Activated CD4-positive, alpha-beta T cell treated with anti-CD3 and anti-CD28 coated beads for 4 hours (primary cell): ENCODE results near the gene COL1A1.

Source experiments
- DNase-seq, 2 donors: peaks; one replicate each; pipeline ENCODE4 v3.0.0-alpha.2; 2020

The COL1A1 gene

GRCh38 chr17:50186661-50187393 is 14.6 kb downstream of the COL1A1 start:
- no peak for DNase-seq

- no peak for DNase-seq
Measured at GRCh38 chr17:50185631-50186471, 15.6 kb downstream of the COL1A1 start.

GRCh38 chr17:50184611-50185398 is 16.6 kb downstream of the COL1A1 start:
- DNase-seq, result no peak

- no peak for DNase-seq
Measured at GRCh38 chr17:50184064-50184463, 17.4 kb downstream of the COL1A1 start.

- DNase-seq, result no peak
Measured at GRCh38 chr17:50183421-50183994, 17.9 kb downstream of the COL1A1 start.

GRCh38 chr17:50182783-50183420 is 18.5 kb downstream of the COL1A1 start:
- DNase-seq, result no peak

- no peak for DNase-seq
Measured at GRCh38 chr17:50181591-50182560, 19.6 kb downstream of the COL1A1 start.

- DNase-seq, result no peak
Measured at GRCh38 chr17:50181144-50181543, 20.3 kb downstream of the COL1A1 start.

- DNase-seq, result no peak
Measured at GRCh38 chr17:50180620-50181019, 20.8 kb downstream of the COL1A1 start.

GRCh38 chr17:50180111-50180510 is 21.3 kb downstream of the COL1A1 start:
- no peak for DNase-seq

- peak; percentile 49 for DNase-seq
Measured at GRCh38 chr17:50177983-50178834, 23.2 kb downstream of the COL1A1 start.

- no peak for DNase-seq
Measured at GRCh38 chr17:50177476-50177875, 24.0 kb downstream of the COL1A1 start.

- no peak for DNase-seq
Measured at GRCh38 chr17:50176559-50177357, 24.7 kb downstream of the COL1A1 start.

GRCh38 chr17:50175035-50175807 is 26.2 kb downstream of the COL1A1 start:
- no peak for DNase-seq

- DNase-seq, result no peak
Measured at GRCh38 chr17:50174444-50174843, 27.0 kb downstream of the COL1A1 start.

GRCh38 chr17:50173335-50173941 is 28.0 kb downstream of the COL1A1 start:
- DNase-seq, result no peak

- DNase-seq, result no peak
Measured at GRCh38 chr17:50172936-50173334, 28.5 kb downstream of the COL1A1 start.

GRCh38 chr17:50172130-50172529 is 29.3 kb downstream of the COL1A1 start:
- no peak for DNase-seq
